Ecto neural progenitor cell (in vitro differentiated cells): ENCODE data around the gene SBF2.

Source experiments
- DNase-seq: peaks from one replicate; pipeline ENCODE4 v3.0.0-alpha.2; 2018; ENCODE audit warnings: low spot score

Gene SBF2

DNA sequence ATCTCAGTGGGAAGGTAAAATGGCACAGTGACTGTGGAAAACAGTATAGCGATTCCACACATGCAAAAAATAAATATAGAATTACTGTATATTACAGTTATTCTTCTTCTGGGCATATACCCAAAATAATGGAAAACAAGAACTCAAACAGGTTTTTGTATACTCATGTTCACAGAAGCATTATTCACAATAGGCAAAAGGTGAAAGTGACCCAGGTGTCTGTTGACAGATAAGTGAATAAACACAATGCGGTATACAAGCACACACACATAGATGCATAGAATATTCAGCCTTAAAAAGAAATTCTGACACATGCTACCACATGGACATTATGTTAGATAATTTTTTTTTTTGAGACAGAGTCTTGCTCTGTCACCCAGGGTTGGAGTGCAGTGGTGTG is 397.1 kb downstream of the SBF2 start:
- DNase-seq: no peak

DNA sequence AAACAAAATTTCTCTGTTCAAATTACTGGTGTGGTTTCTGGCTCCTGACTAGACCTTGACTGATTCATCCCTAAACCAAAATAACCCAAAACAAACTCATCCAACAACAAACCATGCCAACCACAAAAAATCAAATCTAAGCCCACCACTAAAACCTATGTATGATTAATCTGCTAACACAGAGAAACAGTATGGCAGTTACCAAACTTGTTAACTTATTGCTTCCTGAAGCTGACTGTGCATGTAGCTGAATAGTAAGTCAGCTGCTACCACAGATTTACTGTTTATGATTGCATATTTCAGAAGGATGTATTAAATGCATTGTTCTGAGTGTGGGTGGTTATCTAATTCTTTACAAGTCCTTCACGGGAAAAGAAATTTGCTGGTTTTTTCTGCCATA is 399.0 kb downstream of the SBF2 start:
- DNase-seq: no peak

DNA sequence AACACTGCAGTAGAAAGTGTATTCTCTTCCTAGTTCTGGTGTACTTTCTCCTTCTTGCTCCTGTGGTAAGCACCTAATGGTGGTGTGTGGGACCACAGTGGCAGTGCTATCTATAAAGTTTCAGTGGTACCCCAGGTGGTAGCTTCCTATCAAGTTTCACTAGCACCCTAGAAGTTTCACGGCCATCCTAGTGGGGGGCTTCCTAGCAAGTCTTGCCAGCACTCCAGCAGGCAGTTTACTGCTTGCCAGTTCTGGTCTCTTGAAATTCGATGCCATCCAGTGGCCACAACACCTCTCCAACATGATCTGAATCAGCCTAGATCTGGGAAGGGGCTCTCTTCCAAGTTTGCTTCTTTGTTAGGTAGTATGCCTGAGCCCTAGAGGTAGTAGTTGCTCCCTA is 400.5 kb downstream of the SBF2 start:
- DNase-seq: no peak

DNA sequence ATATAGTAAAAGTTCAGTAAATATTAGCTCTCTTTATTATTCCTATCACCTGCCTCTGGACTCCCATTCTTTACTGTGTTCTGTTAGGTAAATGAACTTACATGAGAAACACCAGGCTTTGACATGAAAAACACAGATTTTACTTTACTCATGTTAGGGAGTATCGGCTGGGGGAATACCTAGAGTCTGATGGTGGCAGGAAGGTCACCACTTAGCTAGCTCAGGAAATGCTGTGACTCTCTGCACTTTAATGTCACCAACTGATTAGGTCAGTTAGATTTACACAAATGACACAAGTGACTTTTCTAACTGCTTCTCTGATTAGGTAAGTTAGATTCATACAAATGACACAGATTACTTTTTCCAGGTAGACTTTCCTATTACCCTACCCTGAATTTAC is 405.1 kb downstream of the SBF2 start:
- no peak for DNase-seq

DNA sequence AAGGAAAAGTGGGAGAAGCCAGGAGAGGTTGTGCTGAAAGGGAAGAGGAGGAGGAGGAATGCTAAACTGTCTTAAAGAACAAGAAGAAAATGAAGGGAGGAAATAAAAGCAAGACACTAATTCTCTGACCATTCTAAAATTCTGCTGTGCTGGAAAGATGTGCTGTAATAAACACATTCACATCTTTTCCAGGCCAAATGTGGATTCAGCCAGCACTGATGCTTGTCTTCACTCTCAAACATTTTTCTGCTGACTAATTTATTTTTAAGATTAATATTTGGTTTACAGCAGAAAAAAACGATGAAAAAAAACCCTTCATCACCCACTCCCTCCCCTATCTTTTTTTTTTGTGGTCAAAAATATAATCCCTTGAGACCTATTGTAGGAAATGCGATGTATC is 406.5 kb downstream of the SBF2 start:
- no peak for DNase-seq

DNA sequence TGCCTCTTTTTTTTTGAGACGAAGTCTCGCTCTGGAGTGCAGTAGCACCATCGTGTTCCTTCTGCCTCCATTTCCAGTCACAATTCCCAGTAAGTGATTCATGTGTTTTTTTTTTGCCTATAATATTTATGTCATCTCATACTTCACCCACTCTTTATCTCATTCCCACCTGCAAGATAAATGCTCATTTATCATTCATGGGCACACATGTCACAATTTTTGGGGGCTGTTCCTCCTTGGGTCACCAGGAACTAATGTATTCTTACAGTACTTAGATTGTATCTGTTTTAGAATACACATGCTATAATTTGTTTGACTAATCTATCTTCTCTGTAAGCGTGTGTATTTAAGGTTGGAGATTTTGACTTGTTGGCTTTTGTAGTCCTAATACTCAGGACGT is 407.4 kb downstream of the SBF2 start:
- DNase-seq: no peak

DNA sequence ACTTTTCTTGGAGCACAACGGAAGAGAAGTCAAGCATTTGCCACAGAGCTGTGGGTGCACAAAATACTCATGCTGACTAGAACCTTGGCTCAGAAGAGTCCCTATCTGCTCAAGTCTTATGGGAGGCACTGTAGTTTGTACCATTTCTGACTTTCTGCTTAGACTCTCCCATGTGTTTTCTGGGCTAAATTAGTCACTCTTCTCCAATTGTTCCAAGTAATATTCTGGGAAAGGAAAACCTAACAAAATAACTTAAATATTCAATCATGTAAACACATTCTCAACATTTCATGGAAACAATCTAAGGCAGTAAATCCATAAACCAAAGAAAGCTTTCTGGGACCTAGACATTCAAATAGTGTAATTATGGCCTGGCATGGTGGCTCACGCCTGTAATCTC is 409.4 kb downstream of the SBF2 start:
- no peak for DNase-seq

DNA sequence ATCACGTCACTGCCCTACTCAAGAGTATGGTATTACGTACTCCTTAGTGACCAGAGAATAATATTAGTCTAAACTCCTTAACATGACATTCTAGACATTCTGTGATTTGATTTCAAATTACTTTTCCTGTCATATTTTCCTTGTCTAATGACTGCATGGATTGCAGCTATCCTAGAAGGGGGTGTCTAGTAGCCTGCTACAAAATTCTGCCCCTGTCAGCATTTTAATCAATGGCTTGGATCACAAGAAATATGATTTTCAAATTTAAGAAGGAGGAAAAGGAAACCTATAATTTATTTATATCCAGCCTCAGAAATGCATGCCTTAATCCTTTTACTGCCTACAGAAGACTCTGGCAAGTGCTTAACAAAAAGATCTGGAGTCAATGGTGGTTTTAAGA is 413.4 kb downstream of the SBF2 start:
- DNase-seq: no peak

DNA sequence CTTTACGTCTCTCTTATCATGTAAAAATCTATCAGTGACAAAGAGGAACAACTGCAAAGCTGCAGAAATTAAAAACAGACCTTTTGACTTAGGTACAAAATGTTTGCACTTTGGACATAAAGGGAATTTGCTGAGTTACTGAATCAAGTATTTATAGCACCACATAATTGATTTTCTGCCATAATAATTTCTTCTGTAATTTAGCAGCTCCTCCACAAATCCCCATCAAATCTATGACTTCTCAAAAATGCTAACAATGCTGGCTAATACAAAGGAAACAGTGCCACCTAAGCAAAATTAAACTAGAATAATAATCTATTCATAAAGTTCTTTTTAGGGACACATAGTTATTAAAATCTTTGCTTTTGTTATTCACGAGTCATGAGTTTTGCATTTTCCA is 415.1 kb downstream of the SBF2 start:
- DNase-seq: no peak

DNA sequence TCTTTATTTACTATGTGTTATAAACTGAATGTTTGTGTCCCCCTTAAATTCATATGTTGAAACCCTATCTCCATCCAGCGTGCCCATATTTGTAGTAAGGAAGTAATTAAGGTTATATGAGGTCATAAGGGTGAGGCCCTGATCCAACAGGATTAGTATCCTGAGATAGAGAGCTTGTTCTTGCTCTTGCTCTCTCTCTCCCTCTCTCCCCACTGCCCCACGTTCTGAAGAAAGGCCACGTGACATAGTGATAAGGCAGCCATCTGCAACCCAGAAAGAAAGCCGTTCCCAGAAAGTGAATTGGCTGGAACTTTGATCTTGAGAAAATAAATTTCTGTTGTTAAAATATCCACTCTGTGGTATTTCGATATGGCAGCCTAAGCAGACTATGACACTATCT is 417.7 kb downstream of the SBF2 start:
- DNase-seq: no peak

DNA sequence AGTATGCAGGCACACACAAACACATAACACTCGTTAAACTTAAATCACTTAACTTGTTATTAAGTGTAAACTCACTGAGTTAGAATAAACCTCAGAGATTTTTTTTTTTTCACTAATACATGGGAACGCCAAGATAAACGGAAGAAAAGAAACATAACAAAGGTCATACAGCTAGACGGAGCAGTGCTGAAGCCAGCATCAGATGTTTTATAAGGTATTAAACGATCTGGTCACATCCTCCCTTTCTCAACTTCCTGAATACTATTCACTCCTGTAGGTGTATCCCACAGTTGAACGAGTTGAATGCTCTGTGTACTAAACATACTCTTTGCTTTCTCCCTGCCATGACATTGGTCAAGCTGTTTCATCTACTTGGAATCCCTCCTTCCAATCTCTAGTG is 418.2 kb downstream of the SBF2 start:
- no peak for DNase-seq

DNA sequence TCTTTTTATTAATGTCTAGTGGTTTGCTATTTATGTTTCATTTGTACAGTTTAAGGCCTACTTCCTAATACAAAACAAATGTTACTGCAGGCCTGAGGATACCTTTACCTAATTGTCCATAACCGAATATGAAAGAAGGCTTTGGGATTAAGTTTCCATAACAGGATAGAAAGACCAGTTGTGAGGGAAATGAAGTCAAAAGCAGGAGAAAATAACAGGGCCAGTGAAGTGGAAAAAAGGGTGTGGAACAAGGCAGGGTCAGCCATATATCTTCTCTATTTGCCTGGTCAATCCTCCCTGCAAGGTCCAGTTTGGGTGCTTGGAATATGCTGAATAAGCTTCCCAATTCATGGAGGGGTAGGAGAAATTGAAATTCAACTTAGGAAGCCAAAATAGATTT is 418.6 kb downstream of the SBF2 start:
- no peak for DNase-seq

DNA sequence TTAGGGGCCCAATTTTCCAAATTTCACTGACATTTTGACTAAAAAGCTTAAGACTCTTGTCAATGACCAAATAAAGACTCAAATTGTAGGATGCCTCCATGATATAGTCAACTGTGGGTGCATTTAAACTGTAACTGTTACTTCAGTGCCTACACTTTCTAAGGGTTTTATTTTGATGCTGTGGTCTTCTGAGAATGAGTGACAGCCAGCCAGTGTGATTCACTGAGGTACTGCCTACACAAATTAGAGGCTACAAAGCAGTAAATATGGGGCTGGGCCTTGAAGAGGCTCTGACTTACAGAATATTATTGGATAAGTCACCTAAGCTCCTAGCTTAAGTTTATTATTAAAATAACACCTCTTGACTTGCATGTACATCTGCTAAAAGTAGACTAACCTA is 419.6 kb downstream of the SBF2 start:
- DNase-seq: no peak

DNA sequence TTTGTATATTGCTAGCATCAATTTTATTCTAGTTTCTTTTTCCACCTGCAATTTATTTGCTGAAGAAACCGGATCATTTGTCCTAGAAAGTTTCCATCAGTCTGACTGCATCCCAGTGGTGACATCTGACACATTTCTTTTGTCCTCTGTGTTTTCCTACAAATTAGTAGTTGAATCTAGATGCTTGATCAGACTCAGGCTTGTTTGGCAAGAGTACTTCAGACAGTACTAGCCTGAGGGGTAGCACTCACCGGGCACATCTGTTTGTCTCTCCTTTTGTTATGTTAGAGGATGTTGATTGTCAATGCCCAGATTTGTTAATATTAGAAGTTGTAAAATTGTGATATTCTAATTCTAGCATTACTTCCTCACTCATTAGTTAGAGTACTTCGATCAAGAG is 425.4 kb downstream of the SBF2 start:
- no peak for DNase-seq

DNA sequence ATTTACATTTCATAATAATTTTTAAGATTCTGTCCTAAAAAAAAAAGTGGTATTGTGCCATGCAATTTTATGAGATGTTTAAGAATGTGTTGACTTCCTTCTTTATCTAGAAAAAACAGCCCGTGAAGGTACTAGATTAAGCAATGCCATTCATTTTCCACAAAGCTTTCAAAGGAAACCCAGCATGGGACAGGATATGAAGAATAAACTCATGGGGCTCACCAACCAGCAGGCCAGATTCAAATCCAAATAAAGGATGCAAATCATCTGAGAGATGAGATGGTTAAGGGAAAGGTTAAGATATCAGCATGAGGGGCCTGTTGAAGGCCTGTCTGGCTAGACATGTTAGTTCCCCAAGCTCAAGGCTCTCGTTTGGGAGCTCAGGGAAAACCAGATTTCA is 431.0 kb downstream of the SBF2 start:
- DNase-seq: no peak

DNA sequence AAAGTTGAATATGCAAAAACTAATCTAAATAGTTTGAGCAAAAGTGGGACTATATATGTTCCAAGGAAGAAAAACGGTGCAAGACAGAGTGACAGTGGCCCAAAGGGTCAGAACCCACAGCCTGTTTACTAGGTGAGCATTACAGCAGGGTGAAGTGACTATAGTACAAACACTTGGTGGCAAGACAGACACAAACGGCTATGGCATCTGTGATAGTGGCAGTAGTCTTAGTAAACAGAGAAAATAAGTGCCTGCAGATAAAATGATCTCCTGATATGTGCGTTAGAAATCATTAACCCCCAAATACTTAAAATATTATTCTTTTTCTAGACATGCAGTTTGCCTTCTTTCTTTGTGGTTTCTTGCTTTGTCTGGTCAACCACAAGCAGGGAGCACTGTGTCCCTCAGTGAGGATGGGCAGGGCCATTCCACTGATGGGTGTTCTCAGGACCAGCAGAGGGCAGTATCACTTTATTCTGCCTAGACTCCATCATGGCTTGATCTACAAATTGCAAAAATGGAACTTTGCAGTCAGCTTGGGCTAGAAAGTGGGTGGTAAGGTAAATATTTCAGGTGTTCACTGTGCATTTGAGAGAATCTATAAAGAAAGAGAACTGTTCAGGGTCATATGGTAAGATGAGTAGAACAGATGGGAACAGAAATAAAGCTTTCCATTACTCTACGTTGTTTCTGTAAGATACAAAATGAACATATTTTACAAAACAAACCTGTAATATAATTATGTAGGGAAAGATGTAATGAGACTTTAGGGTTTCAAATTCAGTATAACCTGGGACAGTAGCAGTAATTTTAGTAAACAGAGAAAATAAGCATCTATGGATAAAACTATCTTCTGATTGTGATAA is 431.9 kb downstream of the SBF2 start:
- peak; percentile 59 for DNase-seq

DNA sequence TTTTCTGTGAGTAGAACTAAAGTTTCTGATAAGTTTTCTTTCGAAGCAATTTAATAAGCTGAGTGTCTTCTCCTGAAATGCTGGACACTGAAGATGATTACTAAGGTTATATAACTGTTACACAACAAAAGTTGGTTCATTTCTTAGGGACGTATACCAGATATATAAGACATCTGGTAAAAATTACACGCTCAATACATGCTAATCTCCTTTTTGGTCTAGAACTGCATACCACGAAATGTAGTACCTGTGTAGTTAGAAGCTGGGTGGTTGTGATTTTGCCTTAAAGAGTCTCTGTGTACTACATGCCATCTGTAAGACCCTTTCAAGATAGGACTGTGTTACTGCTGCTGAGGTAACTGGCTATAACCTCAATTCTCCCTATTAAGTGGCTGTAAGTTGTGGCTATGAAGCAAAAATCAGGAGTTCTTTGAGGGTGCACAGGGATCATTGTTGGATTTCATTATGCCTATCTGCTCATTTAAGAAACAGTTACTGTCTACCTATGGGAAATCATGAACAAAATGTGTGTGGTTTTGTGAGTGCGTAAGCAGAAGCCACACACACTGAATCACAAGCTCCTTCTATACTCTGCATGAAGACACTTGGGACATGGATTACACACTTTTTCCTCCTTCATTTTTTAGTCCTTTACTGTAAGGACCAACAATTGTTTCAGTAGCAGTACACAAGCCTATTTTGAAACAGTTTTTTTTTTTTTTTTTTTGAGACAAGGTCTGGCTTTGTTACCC is 434.3 kb downstream of the SBF2 start:
- no peak for DNase-seq

DNA sequence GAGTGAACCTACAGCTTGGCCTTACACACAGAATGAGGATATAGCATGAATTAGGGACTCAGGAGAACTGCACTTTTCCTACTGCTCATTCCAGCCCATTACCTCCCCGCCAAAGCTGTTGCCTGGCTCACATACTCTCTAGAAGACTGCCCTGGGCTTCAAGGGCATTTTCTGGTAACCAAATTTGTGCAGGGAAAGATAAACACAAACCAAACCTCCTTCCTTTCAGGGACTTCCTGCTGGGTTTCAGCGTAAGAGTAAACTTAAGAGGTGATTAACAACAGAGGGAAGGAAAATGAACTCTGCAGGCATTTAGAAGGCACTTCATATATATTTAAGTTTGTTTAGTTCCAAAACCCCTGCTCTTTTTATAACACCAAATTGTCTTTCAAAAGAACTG is 435.2 kb downstream of the SBF2 start:
- no peak for DNase-seq

DNA sequence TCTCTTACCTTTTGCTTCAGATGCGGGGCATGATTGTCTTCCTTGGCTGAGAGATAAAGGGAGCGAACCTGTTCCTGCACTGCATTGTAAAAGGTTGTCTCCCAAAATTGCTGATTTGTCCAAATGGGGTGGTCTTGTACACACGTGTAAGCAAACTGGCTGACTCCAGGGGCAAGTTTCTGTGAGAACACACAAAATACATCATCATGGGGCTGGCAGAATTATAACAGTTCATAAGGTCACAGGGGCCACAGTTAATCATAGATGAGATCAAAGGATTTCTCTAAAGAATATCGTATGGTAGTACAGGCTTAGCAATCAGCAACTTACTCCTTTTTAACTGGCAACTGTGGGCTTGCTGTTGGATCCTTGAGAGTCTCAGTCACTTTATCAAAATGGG is 435.8 kb downstream of the SBF2 start:
- DNase-seq: no peak

DNA sequence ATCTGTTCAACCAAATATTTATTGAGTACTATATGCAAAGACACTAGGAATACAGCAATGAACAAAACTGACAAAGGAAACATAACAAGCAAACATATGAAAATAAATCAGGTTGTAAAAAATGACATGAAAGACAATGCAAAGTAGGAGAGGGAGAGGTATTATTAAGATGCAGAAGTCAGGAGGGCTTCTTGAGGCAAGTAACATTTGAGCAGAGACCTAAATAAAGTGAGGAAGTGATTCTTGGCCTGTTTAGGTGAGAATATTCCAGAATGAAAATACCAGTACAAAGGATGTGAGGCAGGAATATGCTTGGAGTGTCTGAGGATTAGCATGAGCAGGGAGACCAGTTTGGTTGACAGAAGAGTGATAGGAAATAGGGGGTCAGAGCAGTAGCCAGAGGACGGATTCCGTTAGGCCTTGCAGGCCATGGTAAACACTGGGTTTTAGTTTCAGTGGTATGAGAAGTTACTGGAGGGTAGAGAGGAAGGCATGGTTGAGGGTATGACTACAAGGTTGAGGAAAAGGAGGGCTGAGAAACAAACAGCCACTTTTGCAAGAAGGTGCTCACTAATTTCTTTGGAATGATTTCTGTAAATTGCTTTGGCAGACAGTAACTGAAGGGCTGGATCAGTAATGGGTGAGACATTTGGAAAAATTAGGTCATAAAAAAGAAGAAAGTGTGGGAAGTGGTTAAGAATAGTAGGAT is 438.3 kb downstream of the SBF2 start:
- no peak for DNase-seq

DNA sequence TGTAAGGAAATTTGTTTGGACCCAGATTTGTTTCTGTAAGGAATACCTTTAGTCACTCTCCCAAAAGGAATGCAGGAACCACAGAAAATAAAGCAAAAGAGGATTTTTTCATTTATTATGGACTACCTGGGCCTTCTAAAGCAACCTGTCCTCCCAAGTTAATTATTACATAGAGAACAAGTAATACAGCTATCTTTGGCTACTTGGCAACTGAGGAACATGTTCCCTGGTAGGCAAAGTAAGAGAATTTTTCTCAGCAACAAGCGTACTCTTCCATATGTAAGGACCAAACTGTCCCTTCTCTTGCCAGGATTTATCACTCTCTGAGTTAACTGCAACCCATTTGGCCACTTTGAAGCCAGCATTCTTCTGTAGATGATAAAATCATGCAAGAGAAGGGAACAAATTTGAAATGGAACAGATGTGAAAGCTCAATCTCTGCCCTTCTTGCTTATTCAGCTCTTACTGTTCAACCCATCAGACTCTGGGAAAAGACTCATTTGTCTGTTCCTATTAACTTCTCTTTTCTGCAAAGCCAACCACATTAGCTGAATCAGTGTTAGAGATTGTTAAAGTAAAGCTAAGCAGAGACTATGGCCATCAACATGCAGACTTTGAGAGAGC is 440.0 kb downstream of the SBF2 start:
- DNase-seq: no peak

DNA sequence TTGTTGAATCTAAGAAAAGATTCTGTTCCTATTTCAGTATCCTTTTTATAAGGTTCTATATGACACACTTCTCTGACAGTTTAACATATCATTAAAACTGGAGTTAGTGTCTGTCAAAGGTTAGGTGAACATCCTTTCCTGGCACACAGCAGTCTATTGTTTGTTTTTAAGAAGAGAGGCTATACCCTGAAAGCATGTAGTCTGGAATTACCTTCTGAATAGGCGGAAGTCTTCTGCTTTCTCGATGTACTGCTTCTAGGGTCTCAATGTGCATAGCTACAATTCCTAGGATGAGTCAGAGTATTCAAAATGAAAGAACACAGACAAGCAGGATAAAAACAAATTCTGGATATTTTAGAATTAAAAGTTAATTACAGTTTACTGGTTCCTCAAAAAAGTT is 441.6 kb downstream of the SBF2 start:
- DNase-seq: no peak

DNA sequence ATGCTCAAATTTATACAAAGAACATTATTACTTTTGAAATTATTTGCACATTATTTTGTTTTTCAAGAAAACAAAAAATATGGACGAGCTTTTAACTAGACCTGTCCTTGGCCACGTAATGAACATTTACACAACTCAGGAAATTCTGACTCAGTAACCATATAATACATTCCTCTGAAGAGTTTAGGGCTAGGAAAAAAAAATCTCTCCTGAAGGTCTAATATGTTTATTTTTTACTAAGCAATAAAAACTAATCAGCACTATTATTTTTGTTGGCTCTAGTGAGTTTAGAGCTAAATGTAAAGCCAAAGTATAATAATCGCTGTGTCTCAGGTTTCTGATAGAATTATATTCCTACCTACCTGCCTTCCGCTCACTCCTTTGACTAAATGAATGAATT is 442.7 kb downstream of the SBF2 start:
- no peak for DNase-seq
